DOHH2 (cell line): Measurements from ENCODE around the gene SYAP1.
"Not testable (repeated sequence)": the region's sequence is repeated elsewhere in the genome, so short reads cannot be mapped to it uniquely, and the experiment has no call there.

ENCODE experiments used
- H3F3A ChIP-seq: fragments of 200-600 bp; sonication (generic), shearing (Covaris generic); 2 replicates; pipeline ENCODE4 v1.6.0; 2016; ENCODE audit warnings: antibody characterized with exemption, mild to moderate bottlenecking; ENCODE audit not compliant: control insufficient read depth, insufficient read depth
- H3K27ac ChIP-seq: fragments of 200-600 bp; sonication (generic); 2 replicates; pipeline ENCODE4 v1.5.1; 2014; ENCODE audit warnings: low read depth, mild to moderate bottlenecking, low read length, moderate library complexity
- H3K27me3 ChIP-seq: fragments of 200-600 bp; sonication (generic); 2 replicates; pipeline ENCODE4 v1.6.1; 2014; ENCODE audit warnings: mild to moderate bottlenecking, low read length, mixed read lengths; ENCODE audit not compliant: control insufficient read depth
- H3K36me3 ChIP-seq: fragments of 200-600 bp; sonication (generic); 2 replicates; pipeline ENCODE4 v1.6.1; 2014; ENCODE audit warnings: mild to moderate bottlenecking, low read length, moderate library complexity, mixed read lengths; ENCODE audit not compliant: control insufficient read depth
- H3K4me1 ChIP-seq: fragments of 200-600 bp; sonication (generic); 2 replicates; pipeline ENCODE4 v1.6.1; 2014; ENCODE audit warnings: mild to moderate bottlenecking, low read length, mixed read lengths; ENCODE audit not compliant: control insufficient read depth
- H3K4me2 ChIP-seq: fragments of 200-600 bp; sonication (generic); 2 replicates; pipeline ENCODE4 v1.6.0; 2014; ENCODE audit warnings: mild to moderate bottlenecking, low read length, moderate library complexity
- H3K4me3 ChIP-seq: fragments of 200-600 bp; sonication (generic); 2 replicates; pipeline ENCODE4 v1.5.1; 2014; ENCODE audit warnings: mild to moderate bottlenecking, low read length, mixed read lengths
- H3K79me2 ChIP-seq: fragments of 200-600 bp; sonication (generic); 2 replicates; pipeline ENCODE4 v1.6.1; 2014; ENCODE audit warnings: mild to moderate bottlenecking, low read length, mixed read lengths; ENCODE audit not compliant: control insufficient read depth
- H3K9me2 ChIP-seq: fragments of 200-600 bp; sonication (generic); replicated peaks from 2 replicates; pipeline ENCODE4 v1.6.1; 2014; ENCODE audit warnings: mild to moderate bottlenecking, low read length, mixed read lengths; ENCODE audit not compliant: control insufficient read depth
- H3K9me3 ChIP-seq: fragments of 200-600 bp; sonication (generic); 2 replicates; pipeline ENCODE4 v1.6.1; 2014; ENCODE audit warnings: antibody characterized with exemption, low read length, mixed read lengths; ENCODE audit not compliant: control insufficient read depth, insufficient read depth
- H4K20me1 ChIP-seq: fragments of 200-600 bp; sonication (generic); 2 replicates; pipeline ENCODE4 v1.6.0; 2014; ENCODE audit warnings: low read depth, mild to moderate bottlenecking, antibody characterized with exemption, low read length, moderate library complexity; ENCODE audit not compliant: control insufficient read depth, insufficient read depth
- EZH2phosphoT487 ChIP-seq: fragments of 200-600 bp; sonication (generic); IDR thresholded peaks from 2 replicates; pipeline ENCODE4 v1.6.1; 2017; ENCODE audit warnings: borderline replicate concordance, mild to moderate bottlenecking, antibody characterized with exemption, low read length, moderate library complexity, mixed read lengths
- TF ChIP-seq, protein P1 (sequence below): fragments of 200-600 bp; sonication (generic); IDR thresholded peaks from one replicate; pipeline ENCODE4 v1.5.1; 2014; ENCODE audit warnings: antibody characterized with exemption, mild to moderate bottlenecking, low read depth, low read length; ENCODE audit not compliant: poor library complexity, severe bottlenecking

The SYAP1 gene

DNA sequence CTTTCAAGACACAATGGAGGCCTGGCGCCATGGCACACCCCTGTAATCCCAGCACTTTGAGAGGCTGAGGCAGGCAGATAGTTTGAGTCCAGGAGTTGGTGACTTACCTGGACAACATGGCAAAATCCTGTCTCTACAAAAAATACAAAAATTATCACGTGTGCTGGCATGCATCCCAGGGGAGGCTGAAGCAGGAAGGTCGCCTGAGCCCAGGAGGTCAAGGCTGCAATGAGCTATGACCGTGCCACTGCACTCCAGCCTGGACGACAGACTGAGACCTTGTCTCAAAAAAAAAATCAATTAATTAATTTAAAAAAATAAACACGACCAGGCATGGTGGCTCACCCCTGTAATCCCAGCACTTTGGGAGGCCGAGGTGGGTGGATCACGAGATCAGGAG lies 4.9 kb upstream of the SYAP1 start:
- H3K4me3 ChIP-seq, result no peak overlapping the region
- no peaks in the 10 kb centered on the region for H3K27me3 ChIP-seq
- no peak for TF ChIP-seq EZH2phosphoT487
- peaks cover 22% of the 10 kb centered on the region for H3K4me1 ChIP-seq
- H3K27ac ChIP-seq, result no peak overlapping the region
- H3K36me3 ChIP-seq, result peaks cover 4% of the 10 kb centered on the region; the same call in 1 of the 2 replicates
- H3F3A ChIP-seq, result 0 out of 2 replicates have a peak, but pooled peaks cover 4% of the 10 kb centered on the region
- no peaks in the 10 kb centered on the region for H3K9me3 ChIP-seq
- no peaks in the 10 kb centered on the region for H3K9me2 ChIP-seq
- no peaks in the 10 kb centered on the region for H4K20me1 ChIP-seq
- H3K4me2 ChIP-seq, result no peak overlapping the region
- H3K79me2 ChIP-seq, result peaks cover 47% of the 10 kb centered on the region

DNA sequence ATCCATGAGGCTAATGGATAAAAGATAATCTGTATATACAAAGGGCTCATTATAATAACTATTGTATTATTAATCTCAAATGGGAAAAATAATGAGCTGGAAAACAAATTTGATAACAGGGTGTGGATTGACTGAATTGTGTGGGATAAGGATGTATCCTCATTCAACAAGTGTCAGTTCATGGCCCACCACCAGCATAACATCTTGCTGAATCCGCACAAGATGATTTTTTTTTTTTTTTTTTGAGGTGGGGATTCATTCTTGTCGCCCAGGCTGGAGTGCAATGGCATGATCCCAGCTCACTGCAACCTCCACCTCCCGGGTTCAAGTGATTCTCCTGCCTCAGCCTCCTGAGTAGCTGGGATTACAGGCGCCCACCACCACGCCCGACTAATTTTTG lies 3.8 kb upstream of the SYAP1 start:
- H3K4me2 ChIP-seq, H3K36me3 ChIP-seq, H3K9me3 ChIP-seq, H3K27ac ChIP-seq, H3K9me2 ChIP-seq, H3K27me3 ChIP-seq, H3K4me3 ChIP-seq, H4K20me1 ChIP-seq, H3F3A ChIP-seq: not testable (repeated sequence)
- peaks cover 11% of the 10 kb centered on the region for H3K4me1 ChIP-seq
- peaks cover 47% of the 10 kb centered on the region for H3K79me2 ChIP-seq

DNA sequence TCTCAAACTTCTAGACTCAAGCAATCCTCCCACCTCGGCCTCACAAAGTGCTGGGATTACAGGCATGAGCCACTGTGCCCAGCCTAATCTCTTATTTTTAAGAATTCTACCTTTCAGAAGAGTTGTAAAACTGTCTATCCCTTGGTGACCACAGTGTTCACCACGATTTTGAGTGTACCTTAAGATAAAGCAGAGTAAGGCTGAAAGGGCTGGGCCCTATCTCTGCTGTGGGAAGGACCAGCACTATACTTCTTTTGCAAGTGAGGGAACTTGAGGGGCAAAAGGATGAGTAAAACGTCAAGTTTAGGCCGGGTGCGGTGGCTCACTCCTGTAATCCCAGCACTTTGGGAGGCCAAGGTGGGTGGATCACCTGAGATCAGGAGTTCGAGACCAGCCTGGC lies 3.0 kb upstream of the SYAP1 start:
- not testable (repeated sequence) for H3F3A ChIP-seq, H3K4me3 ChIP-seq, H3K4me1 ChIP-seq, H3K27ac ChIP-seq, H4K20me1 ChIP-seq, H3K9me3 ChIP-seq, H3K4me2 ChIP-seq, H3K27me3 ChIP-seq, H3K36me3 ChIP-seq, H3K9me2 ChIP-seq
- peaks cover 47% of the 10 kb centered on the region for H3K79me2 ChIP-seq

GRCh38 chrX:16718824-16719333 lies 533 bp upstream of the SYAP1 start:
- Histone ChIP-seq H4K20me1 (peaks cover 5% of the 10 kb centered on the region; the same call in 1 of the 2 replicates), H3K9me3 (no peaks in the 10 kb centered on the region), H3K4me3 (peak overlapping the region; percentile 91), H3K9me2 (no peaks in the 10 kb centered on the region), H3K79me2 (peaks cover 48% of the 10 kb centered on the region), H3K27me3 (no peaks in the 10 kb centered on the region), H3K4me2 (peak overlapping the region; percentile 91), H3K4me1 (peaks cover 8% of the 10 kb centered on the region), H3K27ac (peak overlapping the region; percentile 60), H3F3A (no peaks in the 10 kb centered on the region), H3K36me3 (peaks cover 9% of the 10 kb centered on the region; the same call in 1 of the 2 replicates)
- TF ChIP-seq, protein P1, sequence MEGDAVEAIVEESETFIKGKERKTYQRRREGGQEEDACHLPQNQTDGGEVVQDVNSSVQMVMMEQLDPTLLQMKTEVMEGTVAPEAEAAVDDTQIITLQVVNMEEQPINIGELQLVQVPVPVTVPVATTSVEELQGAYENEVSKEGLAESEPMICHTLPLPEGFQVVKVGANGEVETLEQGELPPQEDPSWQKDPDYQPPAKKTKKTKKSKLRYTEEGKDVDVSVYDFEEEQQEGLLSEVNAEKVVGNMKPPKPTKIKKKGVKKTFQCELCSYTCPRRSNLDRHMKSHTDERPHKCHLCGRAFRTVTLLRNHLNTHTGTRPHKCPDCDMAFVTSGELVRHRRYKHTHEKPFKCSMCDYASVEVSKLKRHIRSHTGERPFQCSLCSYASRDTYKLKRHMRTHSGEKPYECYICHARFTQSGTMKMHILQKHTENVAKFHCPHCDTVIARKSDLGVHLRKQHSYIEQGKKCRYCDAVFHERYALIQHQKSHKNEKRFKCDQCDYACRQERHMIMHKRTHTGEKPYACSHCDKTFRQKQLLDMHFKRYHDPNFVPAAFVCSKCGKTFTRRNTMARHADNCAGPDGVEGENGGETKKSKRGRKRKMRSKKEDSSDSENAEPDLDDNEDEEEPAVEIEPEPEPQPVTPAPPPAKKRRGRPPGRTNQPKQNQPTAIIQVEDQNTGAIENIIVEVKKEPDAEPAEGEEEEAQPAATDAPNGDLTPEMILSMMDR, result no peak
- no peak for TF ChIP-seq EZH2phosphoT487

- TF ChIP-seq EZH2phosphoT487, result no peak
- TF ChIP-seq, protein P1, result no peak
- H4K20me1 ChIP-seq, result peaks cover 9% of the 10 kb centered on the region; the same call in 1 of the 2 replicates
- H3K36me3 ChIP-seq, result peaks cover 14% of the 10 kb centered on the region; the same call in 1 of the 2 replicates
- H3K27ac ChIP-seq, result no peak overlapping the region
- peaks cover 80% of the 10 kb centered on the region for H3K79me2 ChIP-seq
- no peak overlapping the region for H3K4me2 ChIP-seq
- H3K4me3 ChIP-seq, result no peak overlapping the region
- H3K9me3 ChIP-seq, result no peaks in the 10 kb centered on the region
- H3K9me2 ChIP-seq, result no peaks in the 10 kb centered on the region
- no peaks in the 10 kb centered on the region for H3K27me3 ChIP-seq
- H3K4me1 ChIP-seq, result peaks cover 26% of the 10 kb centered on the region
- H3F3A ChIP-seq, result no peaks in the 10 kb centered on the region
Observed at GRCh38 chrX:16722481-16722880, 3.1 kb downstream of the SYAP1 start.
